HUES64 (cell line): ENCODE results near the gene FMNL1.

Experiments
- H3K27ac ChIP-seq: 2 replicates; pipeline ENCODE4 v1.7.0; 2013; ENCODE audit warnings: low read depth, low read length, inconsistent platforms
- H3K27me3 ChIP-seq: 2 replicates; pipeline ENCODE4 v1.6.1; 2013; ENCODE audit warnings: mild to moderate bottlenecking, low read length; ENCODE audit not compliant: insufficient read depth
- H3K36me3 ChIP-seq: 2 replicates; pipeline ENCODE4 v1.6.1; 2013; ENCODE audit warnings: mild to moderate bottlenecking, low read length; ENCODE audit not compliant: insufficient read depth
- H3K4me1 ChIP-seq: 2 replicates; pipeline ENCODE4 v1.6.1; 2013; ENCODE audit warnings: mild to moderate bottlenecking, low read length, moderate library complexity; ENCODE audit not compliant: insufficient read depth
- H3K4me3 ChIP-seq: 2 replicates; pipeline ENCODE4 v1.5.1; 2013; ENCODE audit warnings: mild to moderate bottlenecking, low read length, moderate library complexity
- H3K9ac ChIP-seq: 2 replicates; pipeline ENCODE4 v1.6.1; 2013; ENCODE audit warnings: mild to moderate bottlenecking, low read depth, low read length
- H3K9me3 ChIP-seq: 2 replicates; pipeline ENCODE4 v1.6.1; 2013; ENCODE audit warnings: low read depth, low read length; ENCODE audit not compliant: insufficient read depth
- WGBS: fragments of 150-250, 120-280 bp; methylation state at CpG from one replicate; pipeline ENCODE4 v1.1.7; 2013; ENCODE audit warnings: missing lambda C conversion rate; 5-methylcytosine and 5-hydroxymethylcytosine counted together

The FMNL1 gene

GRCh38 chr17:45262516-45263476 lies 41.1 kb downstream of the FMNL1 start:
- peak overlapping the region; percentile 61 for H3K9ac ChIP-seq
- 79% methylated on average over 18 of the region's 18 CpGs for WGBS
- H3K27me3 ChIP-seq: peaks cover 8% of the 10 kb centered on the region; the same call in 1 of the 2 replicates
- H3K36me3 ChIP-seq: peaks cover 38% of the 10 kb centered on the region
- peaks cover 5% of the 10 kb centered on the region for H3K4me1 ChIP-seq
- H3K27ac ChIP-seq: no peak overlapping the region
- peak overlapping the region; percentile 59 for H3K4me3 ChIP-seq
- H3K9me3 ChIP-seq: no peaks in the 10 kb centered on the region

- 95% methylated on average over 7 of the region's 7 CpGs for WGBS
- Histone ChIP-seq H3K9ac (no peak overlapping the region), H3K4me1 (peaks cover 5% of the 10 kb centered on the region), H3K27me3 (peaks cover 8% of the 10 kb centered on the region; the same call in 1 of the 2 replicates), H3K36me3 (peaks cover 45% of the 10 kb centered on the region), H3K4me3 (no peak overlapping the region), H3K9me3 (no peaks in the 10 kb centered on the region), H3K27ac (no peak overlapping the region)
These were observed 41.8 kb downstream of the FMNL1 start for GRCh38 chr17:45263477-45263860.

GRCh38 chr17:45264430-45264829 lies 42.7 kb downstream of the FMNL1 start:
- no peak overlapping the region for H3K9ac ChIP-seq
- H3K27ac ChIP-seq: no peak overlapping the region
- peaks cover 54% of the 10 kb centered on the region for H3K36me3 ChIP-seq
- 94% methylated on average over 14 of the region's 14 CpGs for WGBS
- H3K27me3 ChIP-seq: peaks cover 8% of the 10 kb centered on the region; the same call in 1 of the 2 replicates
- no peak overlapping the region for H3K4me3 ChIP-seq
- peaks cover 5% of the 10 kb centered on the region for H3K4me1 ChIP-seq
- no peaks in the 10 kb centered on the region for H3K9me3 ChIP-seq

- Histone ChIP-seq H3K27ac (no peak overlapping the region), H3K27me3 (peaks cover 8% of the 10 kb centered on the region; the same call in 1 of the 2 replicates), H3K36me3 (peaks cover 59% of the 10 kb centered on the region), H3K4me1 (peaks cover 5% of the 10 kb centered on the region), H3K9me3 (no peaks in the 10 kb centered on the region), H3K4me3 (no peak overlapping the region), H3K9ac (no peak overlapping the region)
- WGBS: 89% methylated on average over 8 of the region's 8 CpGs
These were observed 43.3 kb downstream of the FMNL1 start for GRCh38 chr17:45264988-45265387.

- WGBS: 78% methylated on average over 1 of the region's 1 CpG
- no peak overlapping the region for H3K4me3 ChIP-seq
- H3K9ac ChIP-seq: no peak overlapping the region
- no peak overlapping the region for H3K27ac ChIP-seq
- H3K4me1 ChIP-seq: peaks cover 5% of the 10 kb centered on the region
- peaks cover 8% of the 10 kb centered on the region; the same call in 1 of the 2 replicates for H3K27me3 ChIP-seq
- H3K9me3 ChIP-seq: no peaks in the 10 kb centered on the region
- H3K36me3 ChIP-seq: peaks cover 67% of the 10 kb centered on the region
These were observed 44.1 kb downstream of the FMNL1 start for GRCh38 chr17:45265821-45266220.

GRCh38 chr17:45266372-45266926 lies 44.8 kb downstream of the FMNL1 start:
- Histone ChIP-seq H3K9ac (no peak overlapping the region), H3K4me3 (no peak overlapping the region), H3K4me1 (peaks cover 2% of the 10 kb centered on the region), H3K36me3 (peaks cover 69% of the 10 kb centered on the region), H3K27ac (no peak overlapping the region), H3K27me3 (peaks cover 2% of the 10 kb centered on the region; the same call in 1 of the 2 replicates), H3K9me3 (no peaks in the 10 kb centered on the region)
- WGBS: 94% methylated on average over 13 of the region's 13 CpGs

- Histone ChIP-seq H3K36me3 (peaks cover 72% of the 10 kb centered on the region), H3K4me1 (no peaks in the 10 kb centered on the region; the same call in 1 of the 2 replicates), H3K27me3 (no peaks in the 10 kb centered on the region), H3K4me3 (no peak overlapping the region), H3K27ac (no peak overlapping the region), H3K9ac (no peak overlapping the region), H3K9me3 (no peaks in the 10 kb centered on the region)
- 91% methylated on average over 7 of the region's 10 CpGs for WGBS
These were observed 45.9 kb downstream of the FMNL1 start for GRCh38 chr17:45267436-45268055.

- Histone ChIP-seq H3K4me3 (no peak overlapping the region), H3K27ac (no peak overlapping the region), H3K36me3 (peaks cover 65% of the 10 kb centered on the region), H3K9me3 (no peaks in the 10 kb centered on the region), H3K9ac (no peak overlapping the region), H3K27me3 (no peaks in the 10 kb centered on the region), H3K4me1 (no peaks in the 10 kb centered on the region)
- WGBS: 96% methylated on average over 7 of the region's 7 CpGs
These were observed 48.2 kb downstream of the FMNL1 start for GRCh38 chr17:45269912-45270311.

GRCh38 chr17:45270828-45271418 lies 49.2 kb downstream of the FMNL1 start:
- H3K9ac ChIP-seq: no peak overlapping the region
- H3K27me3 ChIP-seq: no peaks in the 10 kb centered on the region
- 84% methylated on average over 12 of the region's 13 CpGs for WGBS
- no peak overlapping the region for H3K4me3 ChIP-seq
- H3K4me1 ChIP-seq: no peaks in the 10 kb centered on the region
- H3K9me3 ChIP-seq: no peaks in the 10 kb centered on the region
- no peak overlapping the region for H3K27ac ChIP-seq
- H3K36me3 ChIP-seq: peaks cover 56% of the 10 kb centered on the region

- Histone ChIP-seq H3K9me3 (no peaks in the 10 kb centered on the region), H3K36me3 (peaks cover 53% of the 10 kb centered on the region)
- 91% methylated on average over 3 of the region's 3 CpGs for WGBS
These were observed 49.9 kb downstream of the FMNL1 start for GRCh38 chr17:45271603-45272002.

More at GRCh38 chr17:45271603-45272002, 49.9 kb downstream of the FMNL1 start:
- no peaks in the 10 kb centered on the region for H3K4me1 ChIP-seq
- no peak overlapping the region for H3K4me3 ChIP-seq
- no peak overlapping the region for H3K9ac ChIP-seq
- H3K27ac ChIP-seq: no peak overlapping the region
- H3K27me3 ChIP-seq: no peaks in the 10 kb centered on the region
